OCI-M2 (cell line): ENCODE measurements around the gene CACFD1.

Experiments used
- DNase-seq: peaks from one replicate; lab custom pipeline; 2025; ENCODE audit not compliant: unreplicated experiment; lab: John Stamatoyannopoulos, UW

CACFD1 gene

GRCh38 chr9:133463864-133464615 is 4.3 kb downstream of the CACFD1 start:
- no peak for DNase-seq

GRCh38 chr9:133464638-133465037 is 4.9 kb downstream of the CACFD1 start:
- no peak for DNase-seq

GRCh38 chr9:133465984-133466383 is 6.2 kb downstream of the CACFD1 start:
- DNase-seq = no peak

- DNase-seq = no peak
Measured at GRCh38 chr9:133467101-133467500, 7.3 kb downstream of the CACFD1 start.

GRCh38 chr9:133468374-133468773 is 8.6 kb downstream of the CACFD1 start:
- DNase-seq = no peak

- no peak for DNase-seq
Measured at GRCh38 chr9:133468777-133469421, 9.1 kb downstream of the CACFD1 start.

- no peak for DNase-seq
Measured at GRCh38 chr9:133470427-133470924, 10.7 kb downstream of the CACFD1 start.

- no peak for DNase-seq
Measured at GRCh38 chr9:133470988-133471387, 11.2 kb downstream of the CACFD1 start.

GRCh38 chr9:133471551-133472276 is 11.9 kb downstream of the CACFD1 start:
- no peak for DNase-seq

GRCh38 chr9:133472277-133472645 is 12.5 kb downstream of the CACFD1 start:
- no peak for DNase-seq

GRCh38 chr9:133472753-133473378 is 13.1 kb downstream of the CACFD1 start:
- no peak for DNase-seq

GRCh38 chr9:133473743-133474142 is 14.0 kb downstream of the CACFD1 start:
- no peak for DNase-seq

GRCh38 chr9:133474215-133474614 is 14.4 kb downstream of the CACFD1 start:
- DNase-seq = no peak

GRCh38 chr9:133474853-133475252 is 15.1 kb downstream of the CACFD1 start:
- DNase-seq = no peak

GRCh38 chr9:133475292-133476012 is 15.7 kb downstream of the CACFD1 start:
- no peak for DNase-seq

GRCh38 chr9:133476036-133476931 is 16.5 kb downstream of the CACFD1 start:
- no peak for DNase-seq

GRCh38 chr9:133476941-133477340 is 17.2 kb downstream of the CACFD1 start:
- no peak for DNase-seq

- DNase-seq = no peak
Measured at GRCh38 chr9:133477461-133477860, 17.7 kb downstream of the CACFD1 start.

- DNase-seq = no peak
Measured at GRCh38 chr9:133477992-133478850, 18.4 kb downstream of the CACFD1 start.
